GM13977 (cell line): ENCODE data around the gene ZCCHC14.

Source experiments
- DNase-seq: peaks from one replicate; pipeline ENCODE4 v3.0.0; 2012; ENCODE audit warnings: low spot score
- in situ Hi-C: fragments of 300-500 bp; cut with MboI; formaldehyde crosslinking; loops from one replicate; pipeline ENCODE4 v1.12.0; 2022; ENCODE audit warnings: low sequenced_read_pairs, low pct_unique_long_range_greater_than_20kb, mixed read lengths, inconsistent platforms; ENCODE audit not compliant: unreplicated experiment
- TF ChIP-seq, protein P1 (sequence below): IDR thresholded peaks from 2 replicates; pipeline ENCODE4 v1.5.1; 2012; ENCODE audit warnings: mild to moderate bottlenecking, control low read depth; ENCODE audit not compliant: insufficient read depth; ENCODE audit errors: extremely low read depth, missing control alignments

The ZCCHC14 gene

DNA sequence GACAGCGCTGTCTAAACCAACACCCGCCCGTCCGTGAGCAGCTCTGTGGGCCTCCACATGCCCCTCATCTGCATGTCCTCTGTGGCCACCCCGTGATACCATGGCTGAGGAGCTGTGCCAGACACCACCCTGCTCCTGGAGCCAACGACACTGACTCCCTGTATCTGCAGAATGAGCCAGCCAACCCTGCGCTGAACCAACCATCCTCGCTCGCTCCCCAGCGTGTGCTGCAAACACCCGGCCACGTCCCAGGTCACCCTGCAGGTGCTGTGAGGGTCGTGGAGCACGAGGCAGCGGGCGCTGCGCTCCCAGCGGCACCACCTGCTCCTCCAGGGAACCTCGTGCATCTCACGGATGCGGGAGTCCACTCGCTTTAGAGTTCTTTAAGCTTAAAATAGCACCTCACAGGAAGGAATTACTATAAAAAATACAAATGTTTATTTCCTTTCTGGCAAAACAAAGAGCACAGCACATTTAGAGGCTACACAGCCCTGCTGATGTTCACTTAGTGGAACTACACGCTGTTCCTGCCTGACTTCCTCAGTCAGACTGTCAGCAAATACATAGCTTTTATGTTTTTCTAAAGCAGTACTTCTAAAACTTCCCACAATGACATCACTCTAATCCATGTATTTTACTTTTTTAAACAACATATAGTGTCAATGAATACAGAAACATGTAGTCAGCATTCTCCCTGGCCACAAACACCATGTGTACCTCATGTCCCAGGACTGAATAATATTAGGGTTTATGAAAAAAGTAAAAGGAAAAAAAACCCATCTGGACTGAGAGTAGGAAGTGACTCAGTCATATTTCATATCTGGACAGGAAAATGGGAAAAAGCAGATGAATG is 57.2 kb downstream of the ZCCHC14 start:
- DNase-seq: no peak
- TF ChIP-seq, protein P1, sequence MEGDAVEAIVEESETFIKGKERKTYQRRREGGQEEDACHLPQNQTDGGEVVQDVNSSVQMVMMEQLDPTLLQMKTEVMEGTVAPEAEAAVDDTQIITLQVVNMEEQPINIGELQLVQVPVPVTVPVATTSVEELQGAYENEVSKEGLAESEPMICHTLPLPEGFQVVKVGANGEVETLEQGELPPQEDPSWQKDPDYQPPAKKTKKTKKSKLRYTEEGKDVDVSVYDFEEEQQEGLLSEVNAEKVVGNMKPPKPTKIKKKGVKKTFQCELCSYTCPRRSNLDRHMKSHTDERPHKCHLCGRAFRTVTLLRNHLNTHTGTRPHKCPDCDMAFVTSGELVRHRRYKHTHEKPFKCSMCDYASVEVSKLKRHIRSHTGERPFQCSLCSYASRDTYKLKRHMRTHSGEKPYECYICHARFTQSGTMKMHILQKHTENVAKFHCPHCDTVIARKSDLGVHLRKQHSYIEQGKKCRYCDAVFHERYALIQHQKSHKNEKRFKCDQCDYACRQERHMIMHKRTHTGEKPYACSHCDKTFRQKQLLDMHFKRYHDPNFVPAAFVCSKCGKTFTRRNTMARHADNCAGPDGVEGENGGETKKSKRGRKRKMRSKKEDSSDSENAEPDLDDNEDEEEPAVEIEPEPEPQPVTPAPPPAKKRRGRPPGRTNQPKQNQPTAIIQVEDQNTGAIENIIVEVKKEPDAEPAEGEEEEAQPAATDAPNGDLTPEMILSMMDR: no peak
- in situ Hi-C loops: no loop called here

DNA sequence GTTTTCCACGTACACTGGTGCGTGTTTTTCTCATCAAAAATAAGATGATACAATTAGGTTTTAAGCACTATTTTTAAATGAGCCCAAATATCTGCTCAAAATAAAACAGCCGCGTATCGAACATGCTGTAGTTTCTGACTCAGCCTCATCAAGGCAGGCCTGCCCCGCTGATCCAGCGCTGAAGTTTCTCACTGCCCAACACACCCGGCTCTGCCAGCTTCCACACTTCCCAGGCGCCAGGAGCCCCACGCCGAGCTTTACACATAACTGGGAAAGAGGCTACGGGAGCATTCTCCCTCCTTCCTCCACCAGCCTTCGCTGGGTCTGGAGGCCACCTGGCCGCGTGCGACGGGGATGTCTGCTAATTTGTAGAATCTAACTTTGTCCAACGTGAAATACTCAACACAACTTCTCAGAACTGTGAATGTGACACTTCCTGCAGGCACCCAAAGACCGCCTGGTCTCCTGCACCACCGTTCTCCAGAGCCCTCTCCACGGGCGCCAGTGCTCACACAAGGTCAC is 58.6 kb downstream of the ZCCHC14 start:
- DNase-seq: no peak
- in situ Hi-C loops: no loop called here
- TF ChIP-seq, protein P1: no peak

DNA sequence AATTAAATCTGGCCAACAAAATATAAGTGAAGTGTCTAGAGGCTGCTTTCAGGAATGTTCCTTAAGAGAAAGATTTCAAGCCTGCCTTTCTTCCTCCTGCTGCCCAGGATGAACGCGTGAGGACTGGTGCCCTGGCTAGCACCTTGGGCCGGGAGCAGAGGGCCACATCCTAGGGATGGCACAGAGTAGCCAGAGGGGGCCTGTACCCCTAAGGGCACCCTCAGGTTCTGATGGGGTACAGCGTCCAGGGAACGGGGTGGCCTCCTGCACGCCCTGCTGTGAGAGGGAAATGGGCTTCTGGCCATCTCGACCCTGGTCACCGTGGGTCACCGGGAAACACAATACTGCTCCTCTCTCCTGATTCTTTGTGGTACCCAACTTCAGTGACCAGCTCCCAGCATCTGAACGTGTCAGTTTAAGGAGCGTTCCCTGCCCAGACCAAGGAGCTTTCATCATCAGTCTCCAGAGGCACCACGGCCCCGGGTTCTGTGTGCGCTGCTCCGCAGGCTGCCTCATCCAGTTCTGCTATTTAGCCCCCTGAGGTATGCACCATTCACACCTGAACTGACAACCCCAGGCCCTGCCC is 60.4 kb downstream of the ZCCHC14 start:
- DNase-seq: no peak
- in situ Hi-C loops: no loop called here
- TF ChIP-seq, protein P1: no peak

DNA sequence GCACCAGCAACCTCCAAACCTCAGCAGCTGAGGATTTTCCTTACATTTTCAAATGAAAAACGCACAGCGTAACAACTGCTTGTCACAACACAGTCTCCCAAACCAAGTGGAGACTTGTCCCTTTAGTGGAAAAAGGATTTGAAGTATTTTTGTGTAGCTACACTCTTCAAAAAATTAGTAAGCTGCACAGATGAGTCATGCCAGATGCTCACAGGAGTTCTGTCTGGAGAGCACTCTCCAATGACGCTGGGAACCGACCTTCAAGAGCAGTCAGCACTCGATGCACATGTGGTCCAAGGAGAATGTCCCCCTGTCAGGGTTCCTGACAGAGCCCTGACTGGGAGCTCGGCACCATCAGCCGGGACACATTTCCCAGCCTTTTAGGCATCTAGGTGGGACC is 60.9 kb downstream of the ZCCHC14 start:
- in situ Hi-C loops: no loop called here
- no peak for DNase-seq
- TF ChIP-seq, protein P1: no peak

DNA sequence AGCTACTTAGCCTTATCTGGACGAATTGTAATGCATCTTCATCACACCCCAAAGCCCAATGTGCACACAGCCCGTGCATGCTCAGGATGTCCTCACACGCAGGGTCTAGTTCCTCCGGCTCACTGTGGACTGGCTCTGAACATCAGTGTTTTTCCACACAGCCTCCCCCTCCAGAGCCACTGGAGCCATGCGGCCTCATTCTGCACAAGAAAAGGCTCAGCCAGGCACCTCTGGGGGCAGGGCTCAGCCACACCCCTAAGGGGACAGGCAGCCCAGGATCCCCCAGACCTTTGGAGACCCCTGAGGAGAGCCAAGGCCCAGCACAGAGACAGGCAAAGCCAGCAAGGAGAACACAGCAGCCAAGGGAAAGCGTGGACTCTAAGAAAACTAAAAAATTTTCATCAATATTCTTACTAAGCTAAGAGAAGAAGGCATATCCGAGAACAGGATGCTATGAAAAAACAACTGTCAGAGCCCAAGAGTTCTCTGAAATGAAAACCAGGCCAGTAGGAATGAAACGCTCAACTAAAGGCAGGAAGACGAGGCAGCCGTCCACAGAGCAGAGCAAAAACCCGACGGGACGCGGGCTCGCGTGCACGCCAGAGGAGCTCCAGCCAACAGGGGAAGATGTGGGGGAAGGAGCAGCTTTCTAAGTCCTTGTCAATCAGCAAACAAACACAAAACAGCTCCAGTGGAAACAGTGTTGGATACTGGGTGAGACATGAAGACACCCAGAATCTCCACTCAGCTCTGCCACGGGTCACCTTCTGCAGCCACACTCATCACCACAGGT is 66.2 kb downstream of the ZCCHC14 start:
- DNase-seq: no peak
- in situ Hi-C loops: no loop called here
- TF ChIP-seq, protein P1: no peak

DNA sequence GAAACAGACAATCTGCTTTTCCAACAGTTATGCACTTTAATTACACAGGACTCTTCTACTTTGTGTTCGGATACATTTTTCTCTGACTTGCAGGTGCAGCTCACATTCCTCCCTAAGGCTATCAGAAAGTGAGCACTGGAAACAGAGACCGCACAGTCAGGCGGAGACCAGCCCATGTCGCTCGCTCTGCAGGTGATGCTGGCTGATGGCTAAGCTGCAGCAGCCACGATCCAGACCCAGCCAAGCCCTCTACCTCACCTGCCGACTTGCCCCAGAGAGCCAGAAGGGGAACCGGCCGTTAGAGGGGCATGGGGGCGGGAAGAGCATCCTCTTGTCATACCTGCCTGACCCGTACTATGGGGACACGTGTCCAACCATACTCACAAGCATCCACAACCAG is 66.9 kb downstream of the ZCCHC14 start:
- no peak for DNase-seq
- TF ChIP-seq, protein P1: no peak
- in situ Hi-C loops: no loop called here
